Measurements from ENCODE around the gene PAX4.

DNA sequence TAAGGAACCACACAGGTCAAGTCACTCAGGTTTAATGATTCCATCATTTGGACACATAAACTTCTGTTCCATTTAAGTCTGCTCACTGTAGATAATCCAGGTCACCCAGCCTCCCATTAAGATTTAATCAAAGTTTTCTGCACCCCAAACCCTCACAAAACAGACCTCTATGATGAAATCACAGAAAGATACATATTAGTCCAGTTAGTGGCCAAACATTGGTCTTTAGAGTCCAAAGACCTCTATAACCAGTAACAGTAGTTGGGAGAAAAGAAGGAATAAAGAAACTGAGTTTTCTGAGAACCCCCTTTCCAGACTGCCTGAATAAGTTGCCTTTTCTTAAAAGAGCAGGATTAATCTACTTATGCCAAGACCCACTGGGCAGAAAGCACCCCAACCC lies 37.3 kb downstream of the PAX4 start:
- TF ChIP-seq, protein P1, sequence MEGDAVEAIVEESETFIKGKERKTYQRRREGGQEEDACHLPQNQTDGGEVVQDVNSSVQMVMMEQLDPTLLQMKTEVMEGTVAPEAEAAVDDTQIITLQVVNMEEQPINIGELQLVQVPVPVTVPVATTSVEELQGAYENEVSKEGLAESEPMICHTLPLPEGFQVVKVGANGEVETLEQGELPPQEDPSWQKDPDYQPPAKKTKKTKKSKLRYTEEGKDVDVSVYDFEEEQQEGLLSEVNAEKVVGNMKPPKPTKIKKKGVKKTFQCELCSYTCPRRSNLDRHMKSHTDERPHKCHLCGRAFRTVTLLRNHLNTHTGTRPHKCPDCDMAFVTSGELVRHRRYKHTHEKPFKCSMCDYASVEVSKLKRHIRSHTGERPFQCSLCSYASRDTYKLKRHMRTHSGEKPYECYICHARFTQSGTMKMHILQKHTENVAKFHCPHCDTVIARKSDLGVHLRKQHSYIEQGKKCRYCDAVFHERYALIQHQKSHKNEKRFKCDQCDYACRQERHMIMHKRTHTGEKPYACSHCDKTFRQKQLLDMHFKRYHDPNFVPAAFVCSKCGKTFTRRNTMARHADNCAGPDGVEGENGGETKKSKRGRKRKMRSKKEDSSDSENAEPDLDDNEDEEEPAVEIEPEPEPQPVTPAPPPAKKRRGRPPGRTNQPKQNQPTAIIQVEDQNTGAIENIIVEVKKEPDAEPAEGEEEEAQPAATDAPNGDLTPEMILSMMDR (IDR thresholded peaks at IDR 0.05) = no peak
- TF ChIP-seq POLR2A (IDR thresholded peaks at IDR 0.05) = no peak
- TF ChIP-seq EP300 (IDR thresholded peaks at IDR 0.05) = no peak
